ENCODE data around the gene KCNJ9. TPM values are rescaled to one million over a fixed set of nuclear protein-coding genes. Genes with fewer than 3 reads are reported as not detected.

Gene KCNJ9
- total and polyA plus RNA-seq, 10 of the 15 experiments (the other 5 are each of a cell fraction or from before 2014, with no cell fraction given) = 0.12 TPM; not detected in 9

DNA sequence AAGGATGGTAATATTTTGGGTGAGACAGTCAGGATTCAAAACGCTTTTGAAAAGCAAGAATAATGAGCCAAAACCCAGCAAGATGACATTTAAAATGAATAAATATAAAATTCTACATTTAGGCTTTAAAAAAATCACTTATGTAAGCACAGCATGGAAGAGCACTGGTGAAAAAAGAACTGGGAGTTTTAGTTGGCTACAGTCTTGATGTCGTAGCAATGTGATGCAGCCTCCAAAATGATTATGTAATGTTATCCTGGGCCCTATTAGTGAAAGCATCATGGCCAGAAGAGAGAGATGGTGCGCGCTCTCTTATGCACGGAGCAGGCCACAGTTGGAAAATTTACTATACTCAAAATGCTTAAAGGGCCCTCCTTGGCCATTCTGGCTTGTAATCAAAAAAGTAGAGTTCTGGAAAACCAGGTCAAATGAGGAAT is 5.1 kb downstream of the KCNJ9 start:
- ChIA-PET SMC1A (ENCODE audit: uncharacterized antibody, unreplicated experiment) (interaction anchor here (0.6 to 4.5 kb wide), 16 partner anchors 11 to 1708 kb away, joined by 3 to 35 read pairs (median 4); partner anchors contain the start of gene IGSF8), CTCF (interaction anchor here (0.6 to 30.2 kb wide), 23 partner anchors 10 to 290 kb away, joined by 3 to 1035 read pairs (median 3); partner anchors contain the start of genes IGSF8, KCNJ10, KCNJ9 and PIGM), POLR2A (interaction anchor here (0.7 kb wide), 1 partner anchor 11 kb away, joined by 4 read pairs; no protein-coding TSS in a partner anchor), RAD21 (ENCODE audit: unreplicated experiment) (interaction anchor here (0.7 to 4.0 kb wide), 7 partner anchors 8 to 291 kb away, joined by 3 to 31 read pairs (median 16); partner anchors contain the start of gene IGSF8)
- no peaks in the 10 kb centered on the region for H3K4me1 ChIP-seq (ENCODE audit: control insufficient read depth, insufficient read depth, low read length)
- DNase-seq (ENCODE audit: low read depth, low spot score) (no peak), FAIRE-seq (no peak), ATAC-seq (no peak)
- no peak overlapping the region for H3K4me2 ChIP-seq (ENCODE audit: control insufficient read depth, insufficient read depth)
- H3K79me2 ChIP-seq (ENCODE audit: control insufficient read depth, insufficient read depth, low read length) = no peaks in the 10 kb centered on the region
- H3K27ac ChIP-seq (ENCODE audit: control insufficient read depth, insufficient read depth) = no peak overlapping the region
- no peak overlapping the region for H3K9ac ChIP-seq (ENCODE audit: control insufficient read depth, insufficient read depth, low read length)
- no peaks in the 10 kb centered on the region; a peak in 1 of 4 replicates for H3K36me3 ChIP-seq (ENCODE audit: control insufficient read depth in 2 of 2, insufficient read depth in 2 of 2, low read length in 1 of 2)
- H3K4me3 ChIP-seq = no peak overlapping the region
- intact Hi-C loops (cut with micrococcal nuclease; ENCODE audit: unreplicated experiment) (no loop called here), in situ Hi-C loops (cut with MboI) (no loop called here)
- no peaks in the 10 kb centered on the region for H4K20me1 ChIP-seq (ENCODE audit: control insufficient read depth, insufficient read depth)
- WGBS (ENCODE audit: insufficient coverage, insufficient replicate concordance, low lambda C conversion rate, missing lambda C conversion rate) = 73% methylated on average over 5 of the region's 5 CpGs
- H2AFZ ChIP-seq (ENCODE audit: control insufficient read depth, low read depth, low read length) = no peak overlapping the region
- peaks cover 0 to 2% of the 10 kb centered on the region in 2 experiments; a peak in 3 of 4 replicates for H3K27me3 ChIP-seq (replicated peaks in 1 of 2; ENCODE audit: control insufficient read depth in 2 of 2, insufficient read depth in 2 of 2, low read length in 1 of 2)
- H3K9me3 ChIP-seq (replicated peaks; ENCODE audit: control insufficient read depth, insufficient read depth, low read length) = no peaks in the 10 kb centered on the region
- no TSS peak for BruUV-seq (replicated peaks)
- TF ChIP-seq, protein P1, sequence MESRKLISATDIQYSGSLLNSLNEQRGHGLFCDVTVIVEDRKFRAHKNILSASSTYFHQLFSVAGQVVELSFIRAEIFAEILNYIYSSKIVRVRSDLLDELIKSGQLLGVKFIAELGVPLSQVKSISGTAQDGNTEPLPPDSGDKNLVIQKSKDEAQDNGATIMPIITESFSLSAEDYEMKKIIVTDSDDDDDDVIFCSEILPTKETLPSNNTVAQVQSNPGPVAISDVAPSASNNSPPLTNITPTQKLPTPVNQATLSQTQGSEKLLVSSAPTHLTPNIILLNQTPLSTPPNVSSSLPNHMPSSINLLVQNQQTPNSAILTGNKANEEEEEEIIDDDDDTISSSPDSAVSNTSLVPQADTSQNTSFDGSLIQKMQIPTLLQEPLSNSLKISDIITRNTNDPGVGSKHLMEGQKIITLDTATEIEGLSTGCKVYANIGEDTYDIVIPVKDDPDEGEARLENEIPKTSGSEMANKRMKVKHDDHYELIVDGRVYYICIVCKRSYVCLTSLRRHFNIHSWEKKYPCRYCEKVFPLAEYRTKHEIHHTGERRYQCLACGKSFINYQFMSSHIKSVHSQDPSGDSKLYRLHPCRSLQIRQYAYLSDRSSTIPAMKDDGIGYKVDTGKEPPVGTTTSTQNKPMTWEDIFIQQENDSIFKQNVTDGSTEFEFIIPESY (IDR thresholded peaks at IDR 0.05) = no peak
- TF ChIP-seq BACH1 (IDR thresholded peaks at IDR 0.05; ENCODE audit: borderline replicate concordance) (no peak), EP300 (IDR thresholded peaks at IDR 0.05; ENCODE audit: borderline replicate concordance in 1 of 2, control insufficient read depth in 1 of 2, low read depth in 2 of 2, low read length in 2 of 2) (no peak), LARP7 (IDR thresholded peaks at IDR 0.05) (no peak)
- TF ChIP-seq, protein P2, sequence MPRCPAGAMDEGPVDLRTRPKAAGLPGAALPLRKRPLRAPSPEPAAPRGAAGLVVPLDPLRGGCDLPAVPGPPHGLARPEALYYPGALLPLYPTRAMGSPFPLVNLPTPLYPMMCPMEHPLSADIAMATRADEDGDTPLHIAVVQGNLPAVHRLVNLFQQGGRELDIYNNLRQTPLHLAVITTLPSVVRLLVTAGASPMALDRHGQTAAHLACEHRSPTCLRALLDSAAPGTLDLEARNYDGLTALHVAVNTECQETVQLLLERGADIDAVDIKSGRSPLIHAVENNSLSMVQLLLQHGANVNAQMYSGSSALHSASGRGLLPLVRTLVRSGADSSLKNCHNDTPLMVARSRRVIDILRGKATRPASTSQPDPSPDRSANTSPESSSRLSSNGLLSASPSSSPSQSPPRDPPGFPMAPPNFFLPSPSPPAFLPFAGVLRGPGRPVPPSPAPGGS (IDR thresholded peaks at IDR 0.05; ENCODE audit: borderline replicate concordance, insufficient read depth, low read depth, low read length, poor library complexity, severe bottlenecking) = no peak
